ENCODE results near the gene CSH2.
A peak's percentile ranks its signal among the peaks of the same experiment; 100 is the strongest.
"Not testable (repeated sequence)": the region's sequence is repeated elsewhere in the genome, so short reads cannot be mapped to it uniquely, and the experiment has no call there.

The CSH2 gene

DNA sequence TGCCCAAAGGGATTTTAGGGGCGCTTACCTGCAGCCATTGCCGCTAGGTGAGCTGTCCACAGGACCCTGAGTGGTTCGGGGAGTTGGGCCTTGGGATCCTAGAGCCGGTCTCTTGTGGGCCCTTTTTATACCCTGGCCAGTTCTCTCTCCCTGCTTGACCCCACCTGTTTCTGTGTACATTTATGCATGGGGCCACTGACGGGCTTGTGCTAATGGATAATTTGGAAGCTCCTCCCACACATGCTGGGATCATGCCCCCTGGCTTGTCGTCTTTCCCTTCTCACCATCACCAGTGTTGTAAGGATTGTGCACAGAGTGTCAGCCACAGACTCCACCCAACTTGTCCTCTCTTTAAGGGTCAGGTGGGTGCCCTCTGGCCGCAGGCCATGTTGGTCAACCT lies at the start of gene CSH2:
Gene CSH2 (minus strand): TSS at position 101 of the 400 bp plus-strand sequence. CDS start 63 bp downstream, at position 38.
- DNase-seq (ENCODE audit: low read depth) = not testable (repeated sequence)

DNA sequence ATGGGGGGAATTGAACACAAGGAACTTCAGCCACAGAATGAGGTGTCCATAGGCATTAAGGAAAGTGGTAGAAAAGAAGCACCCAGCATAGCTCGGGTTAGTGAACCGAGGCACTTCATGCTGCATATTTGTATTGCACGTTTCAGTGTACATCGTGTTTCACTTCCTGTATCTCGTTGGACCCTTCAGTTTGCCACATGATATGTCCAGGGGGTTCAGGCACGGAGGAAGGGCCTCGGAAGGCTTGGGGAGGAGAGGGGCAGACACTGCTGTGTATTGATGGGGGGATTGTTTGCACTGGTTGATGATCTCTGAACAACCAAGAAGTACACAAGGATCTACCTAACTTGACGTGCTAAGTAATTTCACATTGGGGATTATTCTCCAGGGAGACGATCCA lies 48.9 kb upstream of the CSH2 start:
- not testable (repeated sequence) for DNase-seq (ENCODE audit: low read depth)

DNA sequence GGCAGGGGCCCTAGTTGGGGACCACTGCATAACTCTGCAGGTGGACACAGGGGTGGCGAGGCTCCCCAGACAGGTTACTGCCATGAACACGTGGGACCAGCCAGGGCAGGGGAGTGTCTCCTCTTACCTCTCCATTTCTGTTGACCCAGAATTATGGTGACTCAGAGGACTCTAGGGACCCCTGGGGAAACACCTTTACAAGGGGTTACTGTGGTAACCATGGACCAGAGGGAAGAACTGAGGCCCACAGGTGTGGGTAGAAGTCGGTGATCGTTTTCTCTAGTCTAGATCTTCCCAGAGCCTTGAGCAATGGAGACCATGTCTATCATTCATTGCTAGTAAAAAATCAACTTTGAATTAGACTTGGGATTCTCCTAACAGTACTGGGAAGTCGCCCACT lies 47.3 kb upstream of the CSH2 start:
- not testable (repeated sequence) for DNase-seq (ENCODE audit: low read depth)

DNA sequence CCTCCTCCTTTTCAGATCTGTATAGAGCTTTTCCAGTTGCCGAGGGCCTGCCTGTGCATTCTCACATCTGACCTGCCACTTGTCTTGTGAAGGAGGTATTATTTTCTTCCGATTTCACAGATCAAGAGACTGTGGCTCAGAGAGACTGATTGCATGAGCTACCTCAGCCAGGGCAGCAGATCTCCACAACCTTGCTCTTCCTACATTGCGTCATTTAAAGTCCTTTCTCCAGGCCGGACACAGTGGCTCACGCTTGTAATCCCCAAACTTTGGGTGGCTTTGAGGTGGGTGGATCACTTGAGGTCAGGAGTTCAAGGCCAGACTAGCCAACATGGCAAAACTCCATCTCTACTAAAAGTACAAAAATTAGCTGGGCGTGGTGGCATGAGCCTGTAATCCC lies 46.6 kb upstream of the CSH2 start:
- not testable (repeated sequence) for DNase-seq (ENCODE audit: low read depth)

DNA sequence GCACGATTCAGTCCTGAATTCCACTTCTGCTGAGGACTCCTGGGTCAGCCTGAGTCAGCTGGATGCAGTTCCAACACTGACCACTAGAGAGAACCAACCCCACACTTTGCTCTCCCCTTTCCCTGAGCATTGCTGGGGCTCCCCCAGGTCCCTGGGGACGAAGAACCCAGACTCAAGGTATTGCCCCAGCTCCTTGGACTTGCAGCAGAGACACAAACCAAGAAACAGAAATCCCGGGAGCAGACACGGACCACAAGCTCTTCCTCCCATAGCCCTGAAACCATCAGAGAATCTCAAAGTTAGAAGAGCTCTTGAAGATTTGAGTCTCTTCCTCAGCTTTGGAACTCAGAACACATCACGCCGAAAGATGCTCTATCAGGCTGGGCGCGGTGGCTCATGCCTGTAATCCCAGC lies 45.8 kb upstream of the CSH2 start:
- DNase-seq (ENCODE audit: low read depth) = peak; percentile 32

DNA sequence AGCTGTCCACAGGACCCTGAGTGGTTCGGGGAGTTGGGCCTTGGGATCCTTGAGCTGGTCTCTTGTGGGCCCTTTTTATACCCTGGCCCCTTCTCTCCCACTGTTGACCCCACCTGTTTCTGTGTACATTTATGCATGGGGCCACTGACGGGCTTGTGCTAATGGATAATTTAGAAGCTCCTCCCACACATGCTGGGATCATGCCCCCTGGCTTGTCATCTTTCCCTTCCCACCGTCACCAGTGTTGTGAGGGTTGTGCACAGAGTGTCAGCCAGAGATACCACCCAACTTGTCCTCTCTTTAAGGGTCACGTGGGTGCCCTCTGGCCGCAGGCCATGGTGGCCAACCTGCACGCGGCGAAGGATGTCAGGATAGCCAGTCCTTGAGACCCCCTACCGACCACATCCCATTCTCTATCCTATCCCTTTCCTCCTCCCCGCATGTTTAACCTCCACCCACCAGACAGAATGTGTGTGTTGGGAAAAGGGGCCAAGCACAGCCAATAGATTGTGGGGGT lies 45.4 kb upstream of the CSH2 start, which contains the start of gene GH1:
Gene GH1 (minus strand): TSS at position 51 of the 517 bp plus-strand sequence. CDS start 63 bp downstream, outside the sequence.
- DNase-seq (ENCODE audit: low read depth) = not testable (repeated sequence)

DNA sequence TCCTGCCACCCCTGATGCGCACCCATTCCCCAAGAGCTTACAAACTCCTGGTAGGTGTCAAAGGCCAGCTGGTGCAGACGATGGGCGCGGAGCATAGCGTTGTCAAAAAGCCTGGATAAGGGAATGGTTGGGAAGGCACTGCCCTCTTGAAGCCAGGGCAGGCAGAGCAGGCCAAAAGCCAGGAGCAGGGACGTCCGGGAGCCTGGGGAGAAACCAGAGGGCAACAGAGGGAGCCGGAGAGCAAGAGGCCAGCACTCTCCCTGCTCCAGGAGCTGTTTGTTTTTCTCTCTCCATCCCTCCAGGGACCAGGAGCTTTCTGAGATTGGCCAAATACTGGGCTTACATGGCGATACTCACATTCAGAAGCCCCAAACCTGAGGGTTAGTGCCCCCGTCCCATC lies 44.8 kb upstream of the CSH2 start:
- DNase-seq (ENCODE audit: low read depth) = no peak

DNA sequence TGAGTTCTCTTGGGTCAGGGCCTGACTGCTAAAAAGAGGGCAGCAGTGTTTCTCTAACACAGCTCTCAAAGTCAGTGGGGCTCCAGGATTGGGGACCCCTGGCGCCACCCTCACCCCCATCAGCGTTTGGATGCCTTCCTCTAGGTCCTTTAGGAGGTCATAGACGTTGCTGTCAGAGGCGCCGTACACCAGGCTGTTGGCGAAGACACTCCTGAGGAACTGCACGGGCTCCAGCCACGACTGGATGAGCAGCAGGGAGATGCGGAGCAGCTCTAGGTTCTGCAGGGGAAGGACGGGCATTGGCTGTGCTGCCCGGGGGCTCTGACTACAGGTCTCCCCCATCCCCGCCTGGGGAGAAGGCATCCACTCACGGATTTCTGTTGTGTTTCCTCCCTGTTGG lies 44.2 kb upstream of the CSH2 start:
- DNase-seq (ENCODE audit: low read depth) = no peak

DNA sequence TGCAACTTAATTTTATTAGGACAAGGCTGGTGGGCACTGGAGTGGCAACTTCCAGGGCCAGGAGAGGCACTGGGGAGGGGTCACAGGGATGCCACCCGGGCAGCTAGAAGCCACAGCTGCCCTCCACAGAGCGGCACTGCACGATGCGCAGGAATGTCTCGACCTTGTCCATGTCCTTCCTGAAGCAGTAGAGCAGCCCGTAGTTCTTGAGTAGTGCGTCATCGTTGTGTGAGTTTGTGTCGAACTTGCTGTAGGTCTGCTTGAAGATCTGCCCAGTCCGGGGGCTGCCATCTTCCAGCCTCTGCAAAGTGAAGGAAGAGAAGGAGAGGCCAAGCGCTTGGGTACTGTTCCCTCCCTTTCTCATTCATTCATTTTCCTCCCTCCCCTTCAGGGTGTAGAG lies 43.7 kb upstream of the CSH2 start:
- not testable (repeated sequence) for DNase-seq (ENCODE audit: low read depth)

DNA sequence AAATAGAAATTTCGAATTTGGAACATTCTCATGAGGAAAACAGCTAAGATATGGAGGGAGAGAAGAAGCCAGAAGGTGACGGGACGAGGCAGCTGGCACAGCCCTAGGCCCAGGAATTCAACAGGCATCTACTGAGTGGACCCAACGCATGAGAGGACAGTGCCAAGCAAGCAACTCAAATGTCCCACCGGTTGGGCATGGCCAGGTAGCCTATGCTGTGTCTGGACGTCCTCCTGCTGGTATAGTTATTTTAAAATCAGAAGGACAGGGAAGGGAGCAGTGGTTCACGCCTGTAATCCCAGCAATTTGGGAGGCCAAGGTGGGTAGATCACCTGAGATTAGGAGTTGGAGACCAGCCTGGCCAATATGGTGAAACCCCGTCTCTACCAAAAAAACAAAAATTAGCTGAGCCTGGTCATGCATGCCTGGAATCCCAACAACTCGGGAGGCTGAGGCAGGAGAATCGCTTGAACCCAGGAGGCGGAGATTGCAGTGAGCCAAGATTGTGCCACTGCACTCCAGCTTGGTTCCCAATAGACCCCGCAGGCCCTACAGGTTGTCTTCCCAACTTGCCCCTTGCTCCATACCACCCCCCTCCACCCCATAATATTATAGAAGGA lies 43.2 kb upstream of the CSH2 start:
- DNase-seq (ENCODE audit: low read depth) = no peak

DNA sequence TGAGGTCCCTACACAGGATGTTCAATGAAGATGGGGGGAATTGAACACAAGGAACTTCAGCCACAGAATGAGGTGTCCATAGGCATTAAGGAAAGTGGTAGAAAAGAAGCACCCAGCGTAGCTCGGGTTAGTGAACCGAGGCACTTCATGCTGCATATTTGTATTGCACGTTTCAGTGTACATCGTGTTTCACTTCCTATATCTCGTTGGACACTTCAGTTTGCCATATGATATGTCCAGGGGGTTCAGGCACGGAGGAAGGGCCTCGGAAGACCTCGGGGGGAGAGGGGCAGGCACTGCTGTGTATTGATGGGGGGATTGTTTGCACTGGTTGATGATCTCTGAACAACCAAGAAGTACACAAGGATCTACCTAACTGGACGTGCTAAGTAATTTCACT lies 42.3 kb upstream of the CSH2 start:
- not testable (repeated sequence) for DNase-seq (ENCODE audit: low read depth)

DNA sequence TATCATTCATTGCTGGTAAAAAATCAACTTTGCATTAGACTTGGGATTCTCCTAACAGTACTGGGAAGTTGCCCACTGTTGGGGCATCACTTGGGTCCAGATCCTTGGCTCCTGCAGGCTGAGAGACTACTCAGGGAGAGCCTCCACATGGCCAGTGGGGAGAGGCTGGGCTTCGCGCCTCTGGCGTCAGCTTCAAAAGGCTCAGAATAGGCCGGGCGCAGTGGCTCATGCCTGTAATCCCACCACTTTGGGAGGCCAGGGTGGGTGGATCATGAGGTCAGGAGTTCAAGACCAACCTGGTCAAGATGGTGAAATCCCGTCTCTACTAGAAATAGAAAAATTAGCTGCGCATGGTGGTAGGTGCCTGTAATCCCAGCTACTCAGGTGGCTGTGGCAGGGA lies 41.0 kb upstream of the CSH2 start:
- DNase-seq (ENCODE audit: low read depth) = no peak

DNA sequence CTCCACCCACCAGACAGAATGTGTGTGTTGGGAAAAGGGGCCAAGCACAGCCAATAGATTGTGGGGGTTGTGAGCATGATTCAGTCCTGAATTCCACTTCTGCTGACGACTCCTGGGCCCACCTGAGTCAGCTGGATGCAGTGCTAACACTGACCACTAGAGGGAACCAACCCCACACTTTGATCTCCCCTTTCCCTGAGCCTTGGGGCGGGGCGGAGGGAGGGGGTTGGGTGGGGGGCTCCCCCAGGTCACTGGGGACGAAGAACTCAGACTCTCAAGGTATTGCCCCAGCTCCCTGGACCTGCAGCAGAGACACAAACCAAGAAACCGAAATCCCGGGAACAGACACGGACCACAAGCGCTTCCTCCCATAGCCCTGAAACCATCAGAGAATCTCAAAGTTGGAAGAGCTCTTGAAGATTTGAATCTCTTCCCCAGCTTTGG lies 38.2 kb upstream of the CSH2 start:
- DNase-seq (ENCODE audit: low read depth) = no peak

DNA sequence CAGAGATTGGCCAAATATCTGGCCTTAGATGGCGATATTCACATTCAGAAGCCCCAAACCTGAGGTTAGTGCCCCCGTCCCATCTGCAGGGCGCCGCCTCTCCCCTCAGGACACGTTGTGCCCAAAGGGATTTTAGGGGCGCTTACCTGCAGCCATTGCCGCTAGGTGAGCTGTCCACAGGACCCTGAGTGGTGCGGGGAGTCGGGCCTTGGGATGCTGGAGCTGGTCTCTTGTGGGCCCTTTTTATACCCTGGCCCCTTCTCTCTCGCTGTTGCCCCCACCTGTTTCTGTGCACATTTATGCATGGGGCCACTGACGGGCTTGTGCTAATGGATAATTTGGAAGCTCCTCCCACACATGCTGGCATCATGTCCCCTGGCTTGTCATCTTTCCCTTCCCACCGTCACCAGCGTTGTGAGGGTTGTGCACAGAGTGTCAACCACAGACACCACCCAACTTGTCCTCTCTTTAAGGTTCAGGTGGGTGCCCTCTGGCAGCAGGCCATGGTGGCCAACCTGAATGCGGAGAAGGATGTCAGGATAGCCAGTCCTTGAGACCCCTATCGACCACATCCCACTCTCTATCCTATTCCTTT lies 37.7 kb upstream of the CSH2 start, which contains the start of gene CSHL1:
Gene CSHL1 (minus strand): TSS at position 218 of the 595 bp plus-strand sequence. CDS start 62 bp downstream, at position 156.
- no peak for DNase-seq (ENCODE audit: low read depth)

DNA sequence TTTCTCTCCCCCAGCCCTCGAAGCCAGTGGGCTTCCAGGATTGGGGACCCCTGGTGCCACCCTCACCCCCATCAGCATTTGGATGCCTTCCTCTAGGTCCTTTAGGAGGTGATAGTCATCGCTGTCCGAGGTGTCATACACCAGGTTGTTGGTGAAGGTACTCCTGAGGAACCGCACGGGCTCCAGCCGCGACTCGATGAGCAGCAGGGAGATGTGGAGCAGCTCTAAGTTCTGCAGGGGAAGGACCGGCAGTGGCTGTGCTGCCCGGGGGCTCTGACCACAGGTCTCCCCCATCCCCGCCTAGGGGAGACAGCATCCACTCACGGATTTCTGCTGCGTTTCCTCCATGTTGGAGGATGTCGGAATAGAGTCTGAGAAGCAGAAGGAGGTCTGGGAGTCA lies 36.6 kb upstream of the CSH2 start:
- DNase-seq (ENCODE audit: low read depth) = no peak

DNA sequence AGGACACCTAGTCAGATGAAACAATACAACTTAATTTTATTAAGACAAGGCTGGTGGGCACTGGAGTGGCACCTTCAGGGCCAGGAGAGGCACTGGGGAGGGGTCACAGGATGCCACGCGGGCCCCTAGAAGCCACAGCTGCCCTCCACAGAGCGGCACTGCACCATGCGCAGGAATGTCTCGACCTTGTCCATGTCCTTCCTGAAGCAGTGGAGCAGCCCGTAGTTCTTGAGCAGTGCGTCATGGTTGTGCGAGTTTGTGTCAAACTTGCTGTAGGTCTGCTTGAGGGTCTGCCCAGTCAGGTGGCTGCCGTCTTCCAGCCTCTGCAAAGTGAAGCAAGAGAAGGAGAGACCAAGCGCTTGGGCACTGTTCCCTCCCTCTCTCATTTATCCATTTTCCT lies 36.1 kb upstream of the CSH2 start:
- not testable (repeated sequence) for DNase-seq (ENCODE audit: low read depth)

DNA sequence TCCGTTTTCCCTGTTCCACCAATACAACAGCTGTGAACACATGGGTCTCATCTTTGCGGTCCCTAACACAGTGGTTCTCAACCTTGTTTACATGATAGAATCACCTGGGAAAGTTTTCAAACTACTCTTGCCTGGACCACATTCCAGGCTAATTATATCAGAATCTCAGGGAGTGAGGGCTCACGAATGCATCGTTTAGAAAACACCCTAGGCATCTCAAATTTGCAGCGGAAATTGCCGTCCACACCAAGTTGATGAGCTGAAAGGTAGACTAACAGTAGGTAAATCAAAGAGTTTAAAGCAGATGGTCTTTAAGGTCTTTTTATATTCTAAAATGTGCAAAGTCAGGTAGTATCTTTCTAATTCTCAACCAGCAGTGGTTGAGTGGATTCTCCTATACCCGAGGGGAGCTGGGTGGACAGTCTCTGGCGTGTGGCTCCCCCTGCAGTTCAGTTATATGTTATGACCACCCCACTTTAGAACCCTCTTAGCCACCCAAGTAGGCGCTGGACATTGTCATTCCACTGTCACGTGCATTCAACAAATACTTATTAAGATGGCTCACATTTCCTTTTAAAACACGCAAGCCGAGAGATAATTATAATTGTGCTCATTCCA lies 33.8 kb upstream of the CSH2 start:
- not testable (repeated sequence) for DNase-seq (ENCODE audit: low read depth)

DNA sequence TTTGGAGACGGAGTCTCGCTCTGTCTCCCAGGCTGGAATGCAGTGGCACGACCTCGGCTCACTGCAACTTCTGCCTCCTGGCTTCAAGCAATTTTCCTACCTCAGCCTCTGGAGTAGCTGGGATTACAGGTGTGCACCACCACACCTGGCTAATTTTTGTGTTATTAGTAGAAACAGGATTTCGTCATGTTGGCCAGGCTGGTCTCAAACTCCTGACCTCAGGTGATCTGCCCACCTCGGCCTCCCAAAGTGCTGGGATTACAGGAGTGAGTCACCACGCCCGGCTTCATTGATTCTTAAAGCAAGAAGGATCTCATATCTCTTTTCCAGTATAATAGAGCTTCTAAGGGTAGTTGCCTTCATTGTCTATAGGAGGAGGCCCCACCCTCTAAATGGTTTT lies 31.3 kb upstream of the CSH2 start:
- DNase-seq (ENCODE audit: low read depth) = not testable (repeated sequence)

DNA sequence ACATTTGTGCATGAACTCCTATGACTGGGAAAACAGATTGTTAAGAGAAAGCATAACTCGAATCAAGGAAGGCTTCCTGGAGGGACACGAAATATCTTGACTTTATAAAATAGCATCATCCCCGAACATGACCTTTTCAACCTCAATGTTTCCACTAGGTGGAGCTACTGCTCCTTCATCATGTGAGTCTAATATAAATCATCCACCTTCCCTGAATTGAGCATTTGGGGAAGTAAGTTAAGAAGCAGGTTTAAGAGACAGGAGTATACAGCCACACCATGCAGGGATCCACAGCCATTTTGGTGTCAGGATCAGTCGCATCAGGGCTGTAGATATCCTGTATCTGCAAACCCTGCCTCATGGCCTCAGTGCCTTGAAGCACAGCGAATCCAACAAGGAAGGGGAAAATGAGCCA lies 30.3 kb upstream of the CSH2 start:
- DNase-seq (ENCODE audit: low read depth) = not testable (repeated sequence)

DNA sequence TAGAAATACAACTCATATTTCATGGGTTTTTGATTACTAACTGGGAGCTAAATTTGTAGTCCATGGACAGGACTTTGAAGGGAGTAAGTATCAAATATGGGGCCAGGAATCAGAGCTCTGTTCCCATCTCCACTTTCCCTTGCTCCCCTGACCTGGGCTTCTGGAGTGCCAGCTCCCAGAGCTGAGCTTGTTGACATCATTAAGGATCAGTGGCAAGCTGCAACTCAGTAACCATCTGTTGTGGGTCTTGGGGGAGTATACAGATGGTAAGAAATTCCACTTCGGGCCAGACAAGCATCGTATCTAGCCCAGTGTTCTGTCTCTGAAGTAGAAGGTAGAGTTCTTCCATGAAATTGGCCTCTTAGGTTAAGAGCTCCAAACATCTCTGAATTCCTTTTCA lies 28.5 kb upstream of the CSH2 start:
- DNase-seq (ENCODE audit: low read depth) = not testable (repeated sequence)

DNA sequence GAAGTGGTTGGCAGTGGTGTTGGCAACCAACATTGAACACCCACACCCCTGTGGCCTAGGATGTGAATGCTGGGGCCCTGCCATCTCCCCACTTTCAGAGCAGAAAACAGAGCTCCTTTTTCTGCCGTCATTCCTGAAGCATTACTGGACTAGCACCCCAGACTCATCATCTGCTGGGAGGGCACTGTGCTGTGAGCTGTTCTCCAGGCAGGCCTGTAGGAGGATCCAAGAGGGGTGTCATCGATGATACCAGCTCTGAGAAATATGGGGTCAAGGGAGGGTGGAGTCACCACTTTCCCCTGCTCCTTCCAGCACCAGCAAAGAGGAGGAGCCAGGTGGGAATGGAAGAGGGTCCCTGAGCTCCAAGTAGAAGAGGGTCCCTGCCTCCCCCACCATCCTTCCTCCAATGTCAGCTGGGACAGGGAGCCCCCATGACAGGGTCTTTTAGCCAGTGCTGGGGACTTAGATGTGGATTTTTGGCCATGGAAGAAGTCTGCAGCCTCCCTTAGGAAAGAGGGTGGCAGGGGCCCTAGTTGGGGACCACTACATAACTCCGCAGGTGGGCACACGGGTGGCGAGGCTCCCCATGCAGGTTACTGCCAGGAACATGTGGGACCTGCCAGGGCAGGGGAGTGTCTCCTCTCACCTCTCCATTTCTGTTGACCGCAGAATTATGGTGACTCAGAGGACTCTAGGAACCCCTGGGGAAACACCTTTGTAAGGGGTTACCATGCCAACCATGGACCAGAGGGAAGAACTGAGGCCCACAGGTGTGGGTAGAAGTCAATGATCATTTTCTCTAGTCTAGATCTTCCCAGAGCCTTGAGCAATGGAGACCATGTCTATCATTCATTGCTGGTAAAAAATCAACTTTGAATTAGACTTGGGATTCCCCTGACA lies 25.7 kb upstream of the CSH2 start:
- DNase-seq (ENCODE audit: low read depth) = not testable (repeated sequence)
